ENCODE measurements around the gene CDC25B. TPM values are rescaled to one million over a fixed set of nuclear protein-coding genes. Genes with fewer than 3 reads are reported as not detected.
A peak's percentile ranks its signal among the peaks of the same experiment; 100 is the strongest.
"Not testable (repeated sequence)": the region's sequence is repeated elsewhere in the genome, so short reads cannot be mapped to it uniquely, and the experiment has no call there.

CDC25B gene
- total and polyA plus RNA-seq, 5 donors: 7.9 to 12.2 (median 10.7) TPM

GRCh38 chr20:3786126-3786484, 10.0 kb upstream of the CDC25B start:
- under 1% methylated on average over 35 of the region's 35 CpGs for WGBS
- intact Hi-C loops (cut with DNase I): loop anchor here in 2 of 4 donors (5.0 kb wide), 1 partner anchor 36 kb away; the partner anchor contains the start of gene AP5S1 (in 2 of the 2)
- ATAC-seq (peak; percentile 4 to 9), DNase-seq (peak; percentile 52 to 85 (median 85))
- Histone ChIP-seq H3K4me1 (ENCODE audit: control insufficient read depth, insufficient read depth, low read length) (peaks cover 11% of the 10 kb centered on the region), H3K27ac (ENCODE audit: low read length) (peak overlapping the region; percentile 65), H3K9me3 (ENCODE audit: control insufficient read depth, low read length) (no peaks in the 10 kb centered on the region), H3K4me3 (ENCODE audit: low read length) (peak overlapping the region; percentile 87), H3K27me3 (ENCODE audit: control insufficient read depth, insufficient read depth) (no peaks in the 10 kb centered on the region)

GRCh38 chr20:3786665-3787323, 9.3 kb upstream of the CDC25B start, which contains the start of gene CENPB:
Gene CENPB, minus strand, starts transcription at chr20:3786740. Its CDS starts 257 bp downstream, at chr20:3786483.
- WGBS: 2% methylated on average over 70 of the region's 70 CpGs
- H3K9me3 ChIP-seq (ENCODE audit: control insufficient read depth, low read length): no peaks in the 10 kb centered on the region
- H3K4me1 ChIP-seq (ENCODE audit: control insufficient read depth, insufficient read depth, low read length): peaks cover 11% of the 10 kb centered on the region
- peak within 1 kb of the TSS; percentile 87 for H3K4me3 ChIP-seq (ENCODE audit: low read length)
- ATAC-seq: peak; percentile 91 to 92
- intact Hi-C loops (cut with DNase I): loop anchor here in 2 of 4 donors (5.0 kb wide), 1 partner anchor 36 kb away; the partner anchor contains the start of gene AP5S1 (in 2 of the 2)
- peak within 1 kb of the TSS; percentile 65 for H3K27ac ChIP-seq (ENCODE audit: low read length)
- peak; percentile 89 to 97 (median 97) for DNase-seq
- no peaks in the 10 kb centered on the region for H3K27me3 ChIP-seq (ENCODE audit: control insufficient read depth, insufficient read depth)

- intact Hi-C loops (cut with DNase I): loop anchor here in 2 of 4 donors (5.0 kb wide), 1 partner anchor 35 kb away; the partner anchor contains the start of gene AP5S1 (in 2 of the 2)
- Histone ChIP-seq H3K4me1 (ENCODE audit: control insufficient read depth, insufficient read depth, low read length) (peaks cover 11% of the 10 kb centered on the region), H3K27me3 (ENCODE audit: control insufficient read depth, insufficient read depth) (no peaks in the 10 kb centered on the region), H3K9me3 (ENCODE audit: control insufficient read depth, low read length) (no peaks in the 10 kb centered on the region), H3K27ac (ENCODE audit: low read length) (no peak overlapping the region), H3K4me3 (ENCODE audit: low read length) (peak overlapping the region; percentile 87)
- 81% methylated on average over 5 of the region's 5 CpGs for WGBS
- ATAC-seq (no peak), DNase-seq (peak in 2 of 3 donors; percentile 12 to 30)
These were observed 8.6 kb upstream of the CDC25B start for GRCh38 chr20:3787324-3788014.

GRCh38 chr20:3788685-3789155, 7.4 kb upstream of the CDC25B start:
- no peak overlapping the region for H3K27ac ChIP-seq (ENCODE audit: low read length)
- no peaks in the 10 kb centered on the region for H3K9me3 ChIP-seq (ENCODE audit: control insufficient read depth, low read length)
- H3K4me3 ChIP-seq (ENCODE audit: low read length): no peak overlapping the region
- intact Hi-C loops (cut with DNase I): loop anchor here in 2 of 4 donors (5.0 kb wide), 1 partner anchor 34 kb away; the partner anchor contains the start of gene AP5S1 (in 2 of the 2)
- no peak for ATAC-seq
- 63% methylated on average over 4 of the region's 4 CpGs for WGBS
- peaks cover 11% of the 10 kb centered on the region for H3K4me1 ChIP-seq (ENCODE audit: control insufficient read depth, insufficient read depth, low read length)
- no peaks in the 10 kb centered on the region for H3K27me3 ChIP-seq (ENCODE audit: control insufficient read depth, insufficient read depth)
- DNase-seq: peak in 2 of 3 donors; percentile 7 to 32

- intact Hi-C loops (cut with DNase I): loop anchor here in 2 of 4 donors (5.0 kb wide), 1 partner anchor 33 kb away; the partner anchor contains the start of gene AP5S1 (in 2 of the 2)
These were observed 6.9 kb upstream of the CDC25B start for GRCh38 chr20:3789201-3789600.

GRCh38 chr20:3794168-3794567, 1.9 kb upstream of the CDC25B start:
- H3K4me3 ChIP-seq (ENCODE audit: low read length); DNase-seq; H3K9me3 ChIP-seq (ENCODE audit: control insufficient read depth, low read length); H3K4me1 ChIP-seq (ENCODE audit: control insufficient read depth, insufficient read depth, low read length); ATAC-seq; H3K27me3 ChIP-seq (ENCODE audit: control insufficient read depth, insufficient read depth); H3K27ac ChIP-seq (ENCODE audit: low read length); intact Hi-C loops (cut with DNase I): not testable (repeated sequence)
- WGBS: 93% methylated on average over 3 of the region's 3 CpGs

More at GRCh38 chr20:3789201-3789600, 6.9 kb upstream of the CDC25B start:
- H3K4me3 ChIP-seq (ENCODE audit: low read length); H3K9me3 ChIP-seq (ENCODE audit: control insufficient read depth, low read length); H3K27me3 ChIP-seq (ENCODE audit: control insufficient read depth, insufficient read depth); H3K27ac ChIP-seq (ENCODE audit: low read length); ATAC-seq; DNase-seq: not testable (repeated sequence)
- WGBS: 97% methylated on average over 4 of the region's 4 CpGs
- H3K4me1 ChIP-seq (ENCODE audit: control insufficient read depth, insufficient read depth, low read length): peaks cover 11% of the 10 kb centered on the region

GRCh38 chr20:3794701-3795420, 1.2 kb upstream of the CDC25B start:
- Histone ChIP-seq H3K4me1 (ENCODE audit: control insufficient read depth, insufficient read depth, low read length) (no peaks in the 10 kb centered on the region), H3K9me3 (ENCODE audit: control insufficient read depth, low read length) (no peaks in the 10 kb centered on the region), H3K4me3 (ENCODE audit: low read length) (peak overlapping the region; percentile 57), H3K27me3 (ENCODE audit: control insufficient read depth, insufficient read depth) (no peaks in the 10 kb centered on the region), H3K27ac (ENCODE audit: low read length) (peak overlapping the region; percentile 98)
- intact Hi-C loops (cut with DNase I): no loop called here
- WGBS: 81% methylated on average over 25 of the region's 25 CpGs
- DNase-seq (peak in 2 of 3 donors; percentile 16 to 60), ATAC-seq (no peak)

GRCh38 chr20:3796477-3797225, 541 bp downstream of the CDC25B start:
- Histone ChIP-seq H3K9me3 (ENCODE audit: control insufficient read depth, low read length) (no peaks in the 10 kb centered on the region), H3K27ac (ENCODE audit: low read length) (no peak overlapping the region), H3K4me1 (ENCODE audit: control insufficient read depth, insufficient read depth, low read length) (no peaks in the 10 kb centered on the region), H3K27me3 (ENCODE audit: control insufficient read depth, insufficient read depth) (no peaks in the 10 kb centered on the region), H3K4me3 (ENCODE audit: low read length) (peak overlapping the region; percentile 57)
- intact Hi-C loops (cut with DNase I): no loop called here
- 13% methylated on average over 33 of the region's 33 CpGs for WGBS
- ATAC-seq (peak in 1 of 2 donors; percentile 15), DNase-seq (peak in 1 of 3 donors; percentile 55)

GRCh38 chr20:3797226-3797545, 1.1 kb downstream of the CDC25B start:
- no peak overlapping the region for H3K4me3 ChIP-seq (ENCODE audit: low read length)
- no peaks in the 10 kb centered on the region for H3K4me1 ChIP-seq (ENCODE audit: control insufficient read depth, insufficient read depth, low read length)
- no peak overlapping the region for H3K27ac ChIP-seq (ENCODE audit: low read length)
- no peaks in the 10 kb centered on the region for H3K9me3 ChIP-seq (ENCODE audit: control insufficient read depth, low read length)
- intact Hi-C loops (cut with DNase I): no loop called here
- ATAC-seq (no peak), DNase-seq (peak in 2 of 3 donors; percentile 9 to 60)
- no peaks in the 10 kb centered on the region for H3K27me3 ChIP-seq (ENCODE audit: control insufficient read depth, insufficient read depth)
- WGBS: 86% methylated on average over 5 of the region's 5 CpGs
